Activated CD4-positive, alpha-beta T cell treated with anti-CD3 and anti-CD28 coated beads for 36 hours (primary cell): Measurements from ENCODE around the gene FARS2. TPM values are rescaled to one million over a fixed set of nuclear protein-coding genes. Genes with fewer than 3 reads are reported as not detected.
A peak's percentile ranks its signal among the peaks of the same experiment; 100 is the strongest.

Experiments used
- ATAC-seq: fragments of 200-7000 bp; cut with Tn5 transposase; one replicate; pipeline ENCODE4 v1.10.0; 2021; ENCODE audit warnings: mild to moderate bottlenecking, moderate library complexity
- CTCF ChIA-PET: fragments of 350-600 bp; sonication (Branson Sonifier 250); formaldehyde crosslinking; loops from one replicate; lab custom pipeline; 2021; ENCODE audit warnings: antibody characterized with exemption; lab: Charles Lee
- POLR2A ChIA-PET: fragments of 350-600 bp; sonication (Branson Sonifier 250); formaldehyde crosslinking; loops from one replicate; lab custom pipeline; 2021; ENCODE audit warnings: antibody characterized with exemption, inconsistent platforms; lab: Charles Lee
- DNase-seq: peaks from one replicate; pipeline ENCODE4 v3.0.0-alpha.2; 2020
- H3K27ac Mint-ChIP-seq: one replicate; pipeline ENCODE4 v1.8.0; 2021; ENCODE audit warnings: mixed read lengths
- H3K27me3 Mint-ChIP-seq: one replicate; pipeline ENCODE4 v1.8.0; 2021; ENCODE audit warnings: mixed read lengths
- H3K36me3 Mint-ChIP-seq: one replicate; pipeline ENCODE4 v1.8.0; 2021; ENCODE audit warnings: low read depth, mixed read lengths
- H3K4me1 Mint-ChIP-seq: one replicate; pipeline ENCODE4 v1.8.0; 2021; ENCODE audit warnings: mixed read lengths
- H3K4me3 Mint-ChIP-seq: one replicate; pipeline ENCODE4 v1.8.0; 2021; ENCODE audit warnings: mild to moderate bottlenecking, moderate library complexity, mixed read lengths
- H3K9me3 Mint-ChIP-seq: one replicate; pipeline ENCODE4 v1.8.0; 2021; ENCODE audit warnings: low read depth, mixed read lengths
- intact Hi-C, 2 experiments: fragments of 100-400 bp; cut with DNase I in 1 of 2; cut with micrococcal nuclease in 1 of 2; formaldehyde crosslinking; loops; one replicate each; pipeline versions ENCODE4 v1.14.2 to v1.15.1; 2022 to 2024; cut with DNase I, micrococcal nuclease
- total RNA-seq, 2 experiments: library from RNA; stranded (reverse); gene quantifications; one replicate each; pipeline ENCODE4 v1.2.3, GENCODE V29; 2021

FARS2 gene
- total RNA-seq, 2 experiments from 2014 or later = 17.6 to 18.4 TPM

DNA sequence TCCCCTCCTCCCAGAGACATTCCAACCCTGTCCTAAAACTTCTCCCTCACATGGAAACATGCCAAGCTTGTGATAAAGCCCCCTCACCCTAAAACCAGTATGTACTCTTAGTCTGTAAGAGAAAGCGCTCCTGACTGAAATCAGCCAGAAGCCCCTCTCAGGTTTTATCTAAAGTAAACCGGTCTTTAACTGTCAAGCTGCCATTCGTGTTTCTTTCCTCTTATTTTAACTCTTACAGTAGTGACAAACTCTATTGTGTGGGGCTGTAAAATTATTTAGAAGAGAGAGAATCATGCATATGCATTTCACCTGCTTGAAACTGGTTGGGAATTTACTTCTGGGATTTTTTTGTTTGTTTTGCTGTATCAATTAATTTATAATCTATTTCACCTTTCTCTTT lies 62.7 kb downstream of the FARS2 start:
- Mint-ChIP-seq H3K4me1 (peaks cover 6% of the 10 kb centered on the region), H3K4me3 (no peak overlapping the region), H3K9me3 (no peaks in the 10 kb centered on the region), H3K36me3 (peaks cover 10% of the 10 kb centered on the region), H3K27ac (no peak overlapping the region), H3K27me3 (no peaks in the 10 kb centered on the region)
- ChIA-PET CTCF (no interaction called here), POLR2A (no interaction called here)
- DNase-seq (no peak), ATAC-seq (no peak)
- intact Hi-C loops = no loop called here

- H3K4me1 Mint-ChIP-seq = peaks cover 3% of the 10 kb centered on the region
- ATAC-seq = no peak
- CTCF ChIA-PET = interaction anchor here (0.6 to 1.6 kb wide), 2 partner anchors 35 to 181 kb away, joined by 3 read pairs; no protein-coding TSS in a partner anchor
Measured at GRCh38 chr6:5325173-5325572, 63.9 kb downstream of the FARS2 start.

GRCh38 chr6:5326022-5326641 lies 64.8 kb downstream of the FARS2 start:
- intact Hi-C loops = no loop called here
- no peak overlapping the region for H3K4me3 Mint-ChIP-seq
- H3K9me3 Mint-ChIP-seq = no peaks in the 10 kb centered on the region
- ChIA-PET CTCF (interaction anchor here (0.6 to 1.6 kb wide), 2 partner anchors 34 to 182 kb away, joined by 3 read pairs; no protein-coding TSS in a partner anchor), POLR2A (no interaction called here)
- no peaks in the 10 kb centered on the region for H3K4me1 Mint-ChIP-seq
- H3K36me3 Mint-ChIP-seq = peaks cover 8% of the 10 kb centered on the region
- no peak overlapping the region for H3K27ac Mint-ChIP-seq
- ATAC-seq (no peak), DNase-seq (no peak)
- H3K27me3 Mint-ChIP-seq = no peaks in the 10 kb centered on the region

More at GRCh38 chr6:5325173-5325572, 63.9 kb downstream of the FARS2 start:
- Mint-ChIP-seq H3K27ac (no peak overlapping the region), H3K4me3 (no peak overlapping the region), H3K27me3 (no peaks in the 10 kb centered on the region), H3K9me3 (no peaks in the 10 kb centered on the region), H3K36me3 (peaks cover 8% of the 10 kb centered on the region)
- intact Hi-C loops = no loop called here
- POLR2A ChIA-PET = no interaction called here
- DNase-seq = peak; percentile 20

- H3K4me1 Mint-ChIP-seq = peaks cover 9% of the 10 kb centered on the region
- no peak overlapping the region for H3K27ac Mint-ChIP-seq
Measured at GRCh38 chr6:5328800-5329199, 67.5 kb downstream of the FARS2 start.

DNA sequence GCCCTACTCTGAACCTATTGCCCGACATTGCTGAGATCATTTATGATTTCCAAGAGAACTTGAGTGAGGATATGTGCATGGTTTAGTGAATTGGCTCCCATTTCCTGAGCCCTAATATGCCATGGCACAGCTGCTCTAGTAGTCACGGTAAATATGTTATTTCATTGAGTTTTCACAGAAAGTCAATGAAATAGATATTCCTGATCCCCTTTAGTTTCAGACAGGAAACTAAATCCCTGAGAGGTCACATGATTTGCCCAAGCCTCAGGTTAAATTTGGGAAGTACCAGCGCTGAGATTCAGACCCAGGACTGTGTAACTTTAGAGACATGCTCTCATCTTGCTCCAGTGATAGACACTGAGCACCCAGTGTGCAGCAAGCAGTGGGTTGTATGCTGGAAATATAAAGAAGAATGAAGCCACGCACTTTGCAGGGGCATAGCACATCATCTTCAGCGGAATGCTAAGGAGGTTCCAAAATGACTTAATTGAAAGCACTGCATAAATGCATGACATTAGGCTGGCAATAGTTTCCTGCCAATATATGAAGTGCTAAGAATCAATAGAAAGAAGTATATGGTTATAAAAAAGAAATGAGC lies 70.6 kb downstream of the FARS2 start:
- no peak overlapping the region for H3K4me3 Mint-ChIP-seq
- ChIA-PET POLR2A (no interaction called here), CTCF (no interaction called here)
- no peak overlapping the region for H3K27ac Mint-ChIP-seq
- no peaks in the 10 kb centered on the region for H3K9me3 Mint-ChIP-seq
- H3K27me3 Mint-ChIP-seq = no peaks in the 10 kb centered on the region
- ATAC-seq (no peak), DNase-seq (no peak)
- peaks cover 24% of the 10 kb centered on the region for H3K4me1 Mint-ChIP-seq
- no peaks in the 10 kb centered on the region for H3K36me3 Mint-ChIP-seq
- intact Hi-C loops = no loop called here

More at GRCh38 chr6:5328800-5329199, 67.5 kb downstream of the FARS2 start:
- intact Hi-C loops = no loop called here
- Mint-ChIP-seq H3K4me3 (no peak overlapping the region), H3K36me3 (peaks cover 4% of the 10 kb centered on the region), H3K9me3 (no peaks in the 10 kb centered on the region), H3K27me3 (no peaks in the 10 kb centered on the region)
- DNase-seq (no peak), ATAC-seq (no peak)
- ChIA-PET CTCF (interaction anchor here (0.6 to 1.8 kb wide), 2 partner anchors 22 to 574 kb away, joined by 4 to 6 read pairs; no protein-coding TSS in a partner anchor), POLR2A (no interaction called here)

- H3K27me3 Mint-ChIP-seq = no peaks in the 10 kb centered on the region
- no peak for ATAC-seq
- POLR2A ChIA-PET = no interaction called here
Measured at GRCh38 chr6:5333658-5334057, 72.3 kb downstream of the FARS2 start.

GRCh38 chr6:5334341-5334740 lies 73.0 kb downstream of the FARS2 start:
- Mint-ChIP-seq H3K9me3 (no peaks in the 10 kb centered on the region), H3K4me3 (no peak overlapping the region), H3K27ac (no peak overlapping the region), H3K36me3 (no peaks in the 10 kb centered on the region), H3K27me3 (no peaks in the 10 kb centered on the region), H3K4me1 (peaks cover 37% of the 10 kb centered on the region)
- ChIA-PET CTCF (no interaction called here), POLR2A (no interaction called here)
- no peak for ATAC-seq
- no peak for DNase-seq
- intact Hi-C loops = no loop called here

More at GRCh38 chr6:5333658-5334057, 72.3 kb downstream of the FARS2 start:
- intact Hi-C loops = no loop called here
- H3K27ac Mint-ChIP-seq = no peak overlapping the region
- H3K9me3 Mint-ChIP-seq = no peaks in the 10 kb centered on the region
- no peak for DNase-seq
- peaks cover 36% of the 10 kb centered on the region for H3K4me1 Mint-ChIP-seq
- H3K4me3 Mint-ChIP-seq = no peak overlapping the region
- CTCF ChIA-PET = no interaction called here
- no peaks in the 10 kb centered on the region for H3K36me3 Mint-ChIP-seq

DNA sequence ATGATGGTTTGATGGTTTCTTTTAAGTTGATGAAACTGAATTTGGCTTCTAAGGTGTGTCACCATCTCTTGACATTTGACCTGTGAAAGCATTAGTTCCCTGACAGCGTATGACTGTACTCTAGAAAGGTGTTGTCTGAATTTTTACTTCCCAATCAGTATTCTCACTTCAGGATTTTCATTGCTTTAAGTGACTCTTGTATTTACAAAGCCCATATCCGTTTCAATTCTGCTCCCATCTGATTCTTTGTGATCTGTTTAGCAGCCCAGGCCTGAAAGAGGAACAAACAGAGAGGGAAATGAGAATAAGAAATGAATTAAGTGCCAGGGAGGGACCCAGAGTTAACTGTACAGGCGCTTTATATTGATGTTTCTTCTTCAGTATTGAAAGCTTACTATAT lies 73.7 kb downstream of the FARS2 start:
- intact Hi-C loops = no loop called here
- Mint-ChIP-seq H3K27me3 (no peaks in the 10 kb centered on the region), H3K36me3 (no peaks in the 10 kb centered on the region), H3K9me3 (no peaks in the 10 kb centered on the region), H3K4me1 (peaks cover 37% of the 10 kb centered on the region), H3K27ac (no peak overlapping the region), H3K4me3 (no peak overlapping the region)
- ChIA-PET CTCF (interaction anchor here (0.6 kb wide), 1 partner anchor 642 kb away, joined by 3 read pairs; no protein-coding TSS in a partner anchor), POLR2A (no interaction called here)
- DNase-seq (no peak), ATAC-seq (peak; percentile 33)

DNA sequence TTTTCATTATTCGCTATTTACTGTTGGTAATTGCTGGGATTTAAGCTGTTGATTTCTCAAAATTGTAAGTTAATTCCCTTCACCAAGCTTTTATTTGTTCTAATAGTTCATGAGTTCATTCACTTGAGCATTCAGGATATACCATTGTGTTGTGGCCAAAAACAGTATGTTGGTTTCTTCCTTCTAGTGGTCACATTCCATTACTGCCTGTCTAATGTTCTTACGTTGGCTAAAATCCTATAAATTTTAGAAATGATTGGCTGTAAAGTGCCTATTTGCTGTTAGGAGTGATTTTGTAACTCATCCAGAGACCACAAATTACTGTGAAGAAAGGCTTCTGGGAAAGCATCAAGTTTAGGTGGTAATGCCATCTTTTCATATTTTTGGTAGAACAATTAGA lies 76.3 kb downstream of the FARS2 start:
- Mint-ChIP-seq H3K27me3 (no peaks in the 10 kb centered on the region), H3K4me3 (no peak overlapping the region), H3K4me1 (peaks cover 37% of the 10 kb centered on the region), H3K27ac (no peak overlapping the region), H3K36me3 (no peaks in the 10 kb centered on the region), H3K9me3 (no peaks in the 10 kb centered on the region)
- intact Hi-C loops = no loop called here
- CTCF ChIA-PET = interaction anchor here (0.6 to 0.7 kb wide), 2 partner anchors 120 to 190 kb away, joined by 3 to 4 read pairs; no protein-coding TSS in a partner anchor
- no peak for DNase-seq
- no peak for ATAC-seq
- POLR2A ChIA-PET = no interaction called here

DNA sequence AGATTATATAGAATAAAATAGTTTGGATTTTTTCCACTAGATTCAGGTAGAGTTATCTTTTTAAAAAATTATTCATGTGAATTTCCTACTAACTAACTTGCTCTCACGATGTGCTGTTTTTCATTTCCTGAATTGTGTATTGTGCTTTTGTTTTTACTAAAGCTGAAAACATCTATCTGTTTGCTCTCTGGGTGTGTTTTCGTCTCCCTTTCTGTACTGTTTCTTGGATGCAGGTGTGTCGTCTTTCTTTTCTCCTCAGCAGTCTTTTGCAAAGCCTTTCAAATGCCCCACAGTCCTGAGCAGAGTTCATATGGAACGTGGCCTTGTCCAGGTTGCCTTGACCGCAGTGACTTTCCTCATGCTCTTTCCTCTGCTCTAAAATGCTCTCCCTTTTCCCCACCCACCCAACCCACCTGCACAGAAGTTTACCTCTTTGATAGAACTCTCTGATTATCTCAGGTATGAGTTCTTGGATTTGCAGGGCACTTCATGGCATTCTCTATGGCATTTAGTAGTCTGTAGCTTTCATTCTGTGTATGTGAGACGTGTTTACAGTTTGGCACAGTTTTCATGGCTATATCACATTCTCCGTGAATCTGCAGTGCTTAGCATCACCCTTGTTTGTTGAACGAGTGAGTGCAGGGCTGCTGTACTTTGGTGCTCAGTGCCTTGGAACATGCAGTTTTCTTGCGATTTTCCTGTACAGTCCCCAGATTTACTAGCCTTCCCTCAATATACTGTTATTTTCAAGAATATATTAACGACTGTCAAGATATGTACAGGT lies 77.1 kb downstream of the FARS2 start:
- DNase-seq (no peak), ATAC-seq (no peak)
- intact Hi-C loops = no loop called here
- Mint-ChIP-seq H3K27ac (no peak overlapping the region), H3K36me3 (no peaks in the 10 kb centered on the region), H3K4me1 (peaks cover 34% of the 10 kb centered on the region), H3K27me3 (no peaks in the 10 kb centered on the region), H3K4me3 (no peak overlapping the region), H3K9me3 (no peaks in the 10 kb centered on the region)
- ChIA-PET POLR2A (no interaction called here), CTCF (interaction anchor here (0.6 kb wide), 1 partner anchor 191 kb away, joined by 4 read pairs; no protein-coding TSS in a partner anchor)

- intact Hi-C loops = no loop called here
- no peak overlapping the region for H3K27ac Mint-ChIP-seq
- POLR2A ChIA-PET = no interaction called here
Measured at GRCh38 chr6:5339786-5340185, 78.5 kb downstream of the FARS2 start.

More at GRCh38 chr6:5339786-5340185, 78.5 kb downstream of the FARS2 start:
- no peaks in the 10 kb centered on the region for H3K9me3 Mint-ChIP-seq
- no peaks in the 10 kb centered on the region for H3K27me3 Mint-ChIP-seq
- H3K4me1 Mint-ChIP-seq = peaks cover 30% of the 10 kb centered on the region
- H3K4me3 Mint-ChIP-seq = no peak overlapping the region
- DNase-seq (no peak), ATAC-seq (no peak)
- H3K36me3 Mint-ChIP-seq = no peaks in the 10 kb centered on the region
- CTCF ChIA-PET = no interaction called here
